CD4-positive, alpha-beta T cell (primary cell): ENCODE measurements around the gene KCNJ15. TPM values are rescaled to one million over a fixed set of nuclear protein-coding genes. Genes with fewer than 3 reads are reported as not detected.

Experiments
- ATAC-seq: fragments of 200-7000 bp; cut with Tn5 transposase; one replicate; pipeline ENCODE4 v1.10.0; 2022; ENCODE audit warnings: mild to moderate bottlenecking; ENCODE audit not compliant: poor library complexity
- CTCF ChIA-PET: fragments of 350-600 bp; sonication (Branson Sonifier 250); formaldehyde crosslinking; loops from one replicate; lab custom pipeline; 2021; ENCODE audit warnings: antibody characterized with exemption, inconsistent platforms; lab: Charles Lee
- POLR2A ChIA-PET: fragments of 350-600 bp; sonication (Branson Sonifier 250); formaldehyde crosslinking; loops from one replicate; lab custom pipeline; 2021; ENCODE audit warnings: antibody characterized with exemption, inconsistent platforms; lab: Charles Lee
- DNase-seq, 14 experiments: peaks; one replicate each; pipeline ENCODE4 v3.0.0-alpha.2; 2013 to 2020; ENCODE audit warnings: mixed read lengths in 2 of 14
- H3K27ac ChIP-seq, 2 donors: one replicate each; pipeline versions ENCODE4 v1.5.1 to v1.7.0; 2013; ENCODE audit warnings: low read length in 2 of 2, low read depth in 1 of 2, mild to moderate bottlenecking in 1 of 2
- H3K27me3 ChIP-seq, 2 experiments: 1 replicate in 1 of 2; 2 replicates in 1 of 2; pipeline versions ENCODE4 v1.6.1 to v1.7.0; 2013; ENCODE audit warnings: low read length in 2 of 2, control low read depth in 1 of 2, mild to moderate bottlenecking in 1 of 2, moderate library complexity in 1 of 2; ENCODE audit not compliant: insufficient read depth in 2 of 2, control insufficient read depth in 1 of 2
- H3K36me3 ChIP-seq: one replicate; pipeline ENCODE4 v1.6.1; 2013; ENCODE audit warnings: low read length, control low read depth; ENCODE audit not compliant: insufficient read depth
- H3K4me1 ChIP-seq: one replicate; pipeline ENCODE4 v1.6.1; 2013; ENCODE audit warnings: low read length, control low read depth; ENCODE audit not compliant: insufficient read depth
- H3K4me3 ChIP-seq: one replicate; pipeline ENCODE4 v1.5.1; 2013; ENCODE audit warnings: mild to moderate bottlenecking, low read length, moderate library complexity
- H3K9me3 ChIP-seq, 2 experiments: 1 replicate in 1 of 2; 2 replicates in 1 of 2; pipeline versions ENCODE4 v1.6.1 to v1.7.0; 2013; ENCODE audit warnings: low read length in 2 of 2, mild to moderate bottlenecking in 2 of 2, control low read depth in 1 of 2, moderate library complexity in 1 of 2; ENCODE audit not compliant: control insufficient read depth in 1 of 2, insufficient read depth in 1 of 2
- H3K27ac Mint-ChIP-seq: one replicate; pipeline ENCODE4 v1.8.0; 2020; ENCODE audit warnings: mixed read lengths
- H3K27me3 Mint-ChIP-seq: one replicate; pipeline ENCODE4 v1.8.0; 2021; ENCODE audit warnings: mixed read lengths
- H3K36me3 Mint-ChIP-seq: one replicate; pipeline ENCODE4 v1.8.0; 2021; ENCODE audit warnings: low read depth, mixed read lengths
- H3K4me1 Mint-ChIP-seq: one replicate; pipeline ENCODE4 v1.8.0; 2021; ENCODE audit warnings: low read depth, mixed read lengths
- H3K4me3 Mint-ChIP-seq: one replicate; pipeline ENCODE4 v1.8.0; 2020; ENCODE audit warnings: mild to moderate bottlenecking, mixed read lengths
- H3K9me3 Mint-ChIP-seq: one replicate; pipeline ENCODE4 v1.8.0; 2020; ENCODE audit warnings: mixed read lengths
- intact Hi-C, 2 experiments: fragments of 100-400 bp; cut with DNase I in 1 of 2; cut with micrococcal nuclease in 1 of 2; formaldehyde crosslinking; loops; one replicate each; pipeline versions ENCODE4 v1.15.1 to v1.9.0; 2023 to 2025; cut with DNase I, micrococcal nuclease
- total RNA-seq, 174 experiments: library from RNA in 2 of 174; stranded (reverse) in 2 of 174; gene quantifications; one replicate each; pipeline ENCODE4 v1.2.3 and lab custom pipeline; 2021 to 2026
- TF ChIP-seq, protein P1 (sequence below): fragments of 200-600 bp; IDR thresholded peaks from one replicate; pipeline ENCODE4 v1.8.0; 2022; ENCODE audit warnings: antibody characterized with exemption, mild to moderate bottlenecking

Gene KCNJ15
- total RNA-seq, 2 experiments from 2014 or later: 0.19 TPM; not detected in 1

DNA sequence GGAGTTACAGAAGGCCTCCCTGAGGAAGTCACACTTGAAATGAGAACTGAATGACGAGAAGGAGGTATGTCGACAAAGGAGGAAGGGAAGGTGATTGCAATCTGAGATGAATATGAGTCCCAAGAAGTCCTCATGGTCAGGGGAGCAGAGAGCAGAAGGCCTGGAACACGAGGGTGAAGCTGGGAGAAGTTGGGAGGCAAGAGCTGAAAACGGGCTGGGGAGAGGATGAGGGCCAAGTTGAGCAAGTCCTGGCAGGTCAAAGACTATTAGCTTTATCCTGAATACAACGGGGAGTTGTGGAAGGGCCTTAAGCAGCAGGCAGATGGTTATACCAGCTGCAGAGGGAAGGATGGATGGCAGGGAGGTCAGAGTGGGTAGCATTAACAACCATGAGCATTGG, 89.5 kb downstream of the KCNJ15 start:
- no peaks in the 10 kb centered on the region for H3K36me3 ChIP-seq
- no peaks in the 10 kb centered on the region for H3K9me3 ChIP-seq
- no peak overlapping the region for H3K4me3 Mint-ChIP-seq
- DNase-seq: no peak
- H3K36me3 Mint-ChIP-seq: no peaks in the 10 kb centered on the region
- no peak overlapping the region for H3K4me3 ChIP-seq
- TF ChIP-seq, protein P1, sequence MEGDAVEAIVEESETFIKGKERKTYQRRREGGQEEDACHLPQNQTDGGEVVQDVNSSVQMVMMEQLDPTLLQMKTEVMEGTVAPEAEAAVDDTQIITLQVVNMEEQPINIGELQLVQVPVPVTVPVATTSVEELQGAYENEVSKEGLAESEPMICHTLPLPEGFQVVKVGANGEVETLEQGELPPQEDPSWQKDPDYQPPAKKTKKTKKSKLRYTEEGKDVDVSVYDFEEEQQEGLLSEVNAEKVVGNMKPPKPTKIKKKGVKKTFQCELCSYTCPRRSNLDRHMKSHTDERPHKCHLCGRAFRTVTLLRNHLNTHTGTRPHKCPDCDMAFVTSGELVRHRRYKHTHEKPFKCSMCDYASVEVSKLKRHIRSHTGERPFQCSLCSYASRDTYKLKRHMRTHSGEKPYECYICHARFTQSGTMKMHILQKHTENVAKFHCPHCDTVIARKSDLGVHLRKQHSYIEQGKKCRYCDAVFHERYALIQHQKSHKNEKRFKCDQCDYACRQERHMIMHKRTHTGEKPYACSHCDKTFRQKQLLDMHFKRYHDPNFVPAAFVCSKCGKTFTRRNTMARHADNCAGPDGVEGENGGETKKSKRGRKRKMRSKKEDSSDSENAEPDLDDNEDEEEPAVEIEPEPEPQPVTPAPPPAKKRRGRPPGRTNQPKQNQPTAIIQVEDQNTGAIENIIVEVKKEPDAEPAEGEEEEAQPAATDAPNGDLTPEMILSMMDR: no peak
- H3K27me3 ChIP-seq: no peaks in the 10 kb centered on the region
- H3K27me3 Mint-ChIP-seq: no peaks in the 10 kb centered on the region
- no peak overlapping the region for H3K27ac ChIP-seq
- ChIA-PET CTCF (no interaction called here), POLR2A (no interaction called here)
- intact Hi-C loops: no loop called here
- H3K4me1 Mint-ChIP-seq: no peaks in the 10 kb centered on the region
- ATAC-seq: no peak
- no peaks in the 10 kb centered on the region for H3K4me1 ChIP-seq
- H3K27ac Mint-ChIP-seq: no peak overlapping the region
- no peaks in the 10 kb centered on the region for H3K9me3 Mint-ChIP-seq

DNA sequence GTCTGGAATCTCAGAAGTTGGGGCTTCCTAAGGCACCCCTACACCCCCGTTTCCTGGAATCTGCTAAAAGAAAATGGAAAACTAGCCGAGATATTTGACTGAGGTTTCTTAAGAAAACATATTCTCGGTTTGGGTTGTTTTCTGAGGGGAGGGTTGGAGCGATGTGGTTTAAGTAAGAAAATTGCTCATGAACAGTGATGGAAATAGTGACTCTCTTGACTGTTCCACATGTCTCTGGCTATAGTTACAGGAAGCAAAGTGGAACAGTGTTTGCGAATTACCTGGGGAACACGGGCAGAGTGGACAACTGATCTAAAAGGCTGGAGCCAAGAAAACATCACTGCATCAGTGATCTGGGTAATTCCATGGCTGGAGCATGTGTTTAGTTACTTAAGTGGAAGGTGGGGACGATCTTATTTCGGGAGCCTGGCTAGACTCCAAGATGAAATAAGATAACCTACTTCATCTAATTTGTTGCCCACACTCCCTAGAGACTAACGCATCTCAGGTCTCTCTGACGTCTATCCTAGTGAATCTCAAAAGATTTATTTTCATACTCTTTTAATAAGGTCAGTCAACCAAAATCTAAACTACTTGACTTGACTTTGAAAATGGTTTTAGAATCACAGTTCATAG, 92.4 kb downstream of the KCNJ15 start:
- H3K36me3 Mint-ChIP-seq: no peaks in the 10 kb centered on the region
- ATAC-seq (peak; percentile 34), DNase-seq (no peak)
- no peak overlapping the region for H3K27ac ChIP-seq
- ChIA-PET CTCF (no interaction called here), POLR2A (no interaction called here)
- H3K36me3 ChIP-seq: no peaks in the 10 kb centered on the region
- H3K4me1 ChIP-seq: peaks cover 7% of the 10 kb centered on the region
- H3K27ac Mint-ChIP-seq: peak overlapping the region; percentile 2
- no peak overlapping the region for H3K4me3 Mint-ChIP-seq
- no peaks in the 10 kb centered on the region for H3K27me3 ChIP-seq
- no peaks in the 10 kb centered on the region for H3K9me3 ChIP-seq
- no peak overlapping the region for H3K4me3 ChIP-seq
- no peaks in the 10 kb centered on the region for H3K27me3 Mint-ChIP-seq
- no peaks in the 10 kb centered on the region for H3K9me3 Mint-ChIP-seq
- TF ChIP-seq, protein P1: no peak
- H3K4me1 Mint-ChIP-seq: peaks cover 14% of the 10 kb centered on the region
- intact Hi-C loops: no loop called here

DNA sequence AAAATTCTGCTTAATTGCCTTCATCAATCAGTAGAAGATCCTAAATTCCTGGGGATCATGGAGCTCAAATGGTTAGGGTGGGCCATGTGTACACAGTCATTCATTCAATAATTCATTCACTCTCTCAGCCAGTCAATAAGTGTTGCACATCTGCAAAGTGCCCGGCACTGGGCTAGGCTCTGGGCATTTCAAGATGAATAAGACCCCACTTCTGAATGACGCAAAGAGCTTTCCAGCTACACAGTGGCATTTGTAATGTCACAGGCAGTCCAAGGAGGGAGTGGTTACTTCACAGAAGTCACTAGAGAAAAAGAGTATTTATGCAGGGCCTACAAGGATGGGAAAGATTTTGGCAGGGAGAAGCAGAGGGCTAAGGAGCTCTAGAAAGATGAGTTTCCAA, 93.2 kb downstream of the KCNJ15 start:
- no peak for DNase-seq
- Histone ChIP-seq H3K4me1 (peaks cover 7% of the 10 kb centered on the region), H3K27me3 (no peaks in the 10 kb centered on the region), H3K9me3 (no peaks in the 10 kb centered on the region), H3K4me3 (no peak overlapping the region), H3K36me3 (no peaks in the 10 kb centered on the region), H3K27ac (no peak overlapping the region)
- H3K4me1 Mint-ChIP-seq: peaks cover 14% of the 10 kb centered on the region
- H3K36me3 Mint-ChIP-seq: no peaks in the 10 kb centered on the region
- ChIA-PET POLR2A (no interaction called here), CTCF (no interaction called here)
- ATAC-seq: no peak
- no peak overlapping the region for H3K4me3 Mint-ChIP-seq
- H3K27ac Mint-ChIP-seq: no peak overlapping the region
- peaks cover 3% of the 10 kb centered on the region for H3K27me3 Mint-ChIP-seq
- no peaks in the 10 kb centered on the region for H3K9me3 Mint-ChIP-seq
- intact Hi-C loops: no loop called here
- TF ChIP-seq, protein P1: no peak
